OCI-LY3 (cell line): ENCODE results near the gene ZFP69B.

Source experiments
- EZH2phosphoT487 ChIP-seq: fragments of 200-600 bp; shearing (Covaris generic); IDR thresholded peaks from 2 replicates; pipeline ENCODE4 v1.6.1; 2018; ENCODE audit warnings: antibody characterized with exemption, mixed run types, low read depth
- TF ChIP-seq, protein P1 (sequence below): fragments of 200-600, 300-600 bp; sonication (generic); IDR thresholded peaks from 2 replicates; pipeline ENCODE4 v1.5.1; 2014; ENCODE audit warnings: antibody characterized with exemption, low read length, low read depth

DNA sequence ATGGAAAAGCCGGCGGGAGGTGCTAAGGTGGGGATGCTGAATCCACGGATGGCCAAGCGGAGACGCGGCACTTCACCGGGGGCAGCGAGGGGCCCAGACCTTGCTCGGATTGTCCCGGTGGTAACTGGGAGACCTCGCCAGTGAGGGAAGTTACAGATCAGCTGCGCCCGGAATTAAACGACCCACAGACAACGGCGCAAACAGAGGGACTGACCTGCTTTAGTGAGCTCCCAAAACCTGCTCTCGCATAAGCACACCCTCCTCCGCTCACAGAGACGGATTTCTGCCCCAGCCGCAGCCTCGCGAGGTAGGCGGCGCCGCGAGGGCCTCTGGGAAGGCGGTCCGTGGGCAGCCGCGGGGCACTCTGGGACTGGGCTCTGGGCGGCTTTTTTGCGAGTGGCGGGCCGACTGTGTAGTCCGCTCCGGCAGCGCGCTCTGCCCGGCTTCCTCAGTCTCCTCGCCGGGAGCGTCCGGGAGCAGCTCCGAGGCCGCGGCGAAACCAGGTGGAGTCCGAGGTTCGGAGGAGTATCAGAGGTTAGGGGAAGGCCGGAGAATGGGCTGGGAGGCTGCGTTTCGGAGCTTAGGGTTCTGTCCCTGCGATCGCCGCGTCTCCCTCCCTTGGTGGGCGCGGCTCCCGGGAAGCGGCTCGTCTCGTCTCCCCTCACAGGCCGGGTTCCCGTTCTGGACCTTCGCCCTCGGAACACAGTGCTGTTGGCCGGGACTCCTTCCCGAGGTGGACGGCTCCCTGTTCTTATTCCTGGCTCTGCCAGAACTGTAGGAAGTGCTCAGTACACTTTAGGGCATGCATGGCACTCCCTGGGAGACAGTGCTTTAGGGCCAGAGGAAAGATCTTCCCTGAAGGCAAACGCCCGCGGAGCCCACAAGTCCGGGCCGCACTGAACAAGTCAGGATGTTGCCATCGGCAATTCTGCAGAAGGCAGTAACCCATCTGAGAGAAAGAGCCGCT lies 58.4 kb downstream of the ZFP69B start, which contains the start of gene EXO5:
- TF ChIP-seq, protein P1, sequence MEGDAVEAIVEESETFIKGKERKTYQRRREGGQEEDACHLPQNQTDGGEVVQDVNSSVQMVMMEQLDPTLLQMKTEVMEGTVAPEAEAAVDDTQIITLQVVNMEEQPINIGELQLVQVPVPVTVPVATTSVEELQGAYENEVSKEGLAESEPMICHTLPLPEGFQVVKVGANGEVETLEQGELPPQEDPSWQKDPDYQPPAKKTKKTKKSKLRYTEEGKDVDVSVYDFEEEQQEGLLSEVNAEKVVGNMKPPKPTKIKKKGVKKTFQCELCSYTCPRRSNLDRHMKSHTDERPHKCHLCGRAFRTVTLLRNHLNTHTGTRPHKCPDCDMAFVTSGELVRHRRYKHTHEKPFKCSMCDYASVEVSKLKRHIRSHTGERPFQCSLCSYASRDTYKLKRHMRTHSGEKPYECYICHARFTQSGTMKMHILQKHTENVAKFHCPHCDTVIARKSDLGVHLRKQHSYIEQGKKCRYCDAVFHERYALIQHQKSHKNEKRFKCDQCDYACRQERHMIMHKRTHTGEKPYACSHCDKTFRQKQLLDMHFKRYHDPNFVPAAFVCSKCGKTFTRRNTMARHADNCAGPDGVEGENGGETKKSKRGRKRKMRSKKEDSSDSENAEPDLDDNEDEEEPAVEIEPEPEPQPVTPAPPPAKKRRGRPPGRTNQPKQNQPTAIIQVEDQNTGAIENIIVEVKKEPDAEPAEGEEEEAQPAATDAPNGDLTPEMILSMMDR = no peak
- TF ChIP-seq EZH2phosphoT487 = no peak
